Activated naive CD4-positive, alpha-beta T cell treated with anti-CD3 and anti-CD28 coated beads, Interleukin-2, amount 50 U/mL, for 72 hours (primary cell): ENCODE data around the gene MAN1A2. TPM values are rescaled to one million over a fixed set of nuclear protein-coding genes. Genes with fewer than 3 reads are reported as not detected.
"Not testable (repeated sequence)": the region's sequence is repeated elsewhere in the genome, so short reads cannot be mapped to it uniquely, and the experiment has no call there.

Experiments used
- ATAC-seq, 2 donors: fragments of 150-1000 bp; cut with Tn5 transposase; 2 replicates each; pipeline ENCODE4 v1.10.0; 2021; ENCODE audit warnings: mild to moderate bottlenecking in 2 of 2, moderate library complexity in 2 of 2
- DNase-seq, 2 donors: peaks; one replicate each; pipeline ENCODE4 v3.0.0; 2021 to 2022; ENCODE audit warnings: low spot score in 2 of 2
- H3K27ac Mint-ChIP-seq, 2 donors: one replicate each; pipeline ENCODE4 v1.8.0; 2022; ENCODE audit warnings: mild to moderate bottlenecking in 2 of 2, mixed read lengths in 2 of 2
- H3K36me3 Mint-ChIP-seq, 2 donors: one replicate each; pipeline ENCODE4 v1.8.0; 2022; ENCODE audit warnings: mixed read lengths in 2 of 2
- H3K9me3 Mint-ChIP-seq, 2 donors: one replicate each; pipeline ENCODE4 v1.8.0; 2022; ENCODE audit warnings: mixed read lengths in 2 of 2
- total RNA-seq, 2 donors: library from RNA; stranded (reverse); gene quantifications; one replicate each; pipeline ENCODE4 v1.2.3, GENCODE V29; 2022

MAN1A2 gene
- total RNA-seq, 2 donors from 2014 or later = 17.8 to 18.4 TPM

- H3K36me3 Mint-ChIP-seq = no peaks in the 10 kb centered on the region
- ATAC-seq (no peak), DNase-seq (no peak)
- H3K27ac Mint-ChIP-seq = no peak overlapping the region
- peaks cover 0 to 4% of the 10 kb centered on the region in 2 donors for H3K9me3 Mint-ChIP-seq
Observed at GRCh38 chr1:117553471-117553870, 186.2 kb downstream of the MAN1A2 start.

GRCh38 chr1:117555806-117556205 lies 188.6 kb downstream of the MAN1A2 start:
- peaks cover 0 to 14% of the 10 kb centered on the region in 2 donors for H3K9me3 Mint-ChIP-seq

GRCh38 chr1:117556341-117556740 lies 189.1 kb downstream of the MAN1A2 start:
- Mint-ChIP-seq H3K9me3 (peaks cover 0 to 14% of the 10 kb centered on the region in 2 donors), H3K27ac (no peak overlapping the region), H3K36me3 (peaks cover 11 to 12% of the 10 kb centered on the region in 2 donors)
- ATAC-seq = no peak
- DNase-seq = no peak

More at GRCh38 chr1:117555806-117556205, 188.6 kb downstream of the MAN1A2 start:
- DNase-seq (no peak), ATAC-seq (no peak)
- peaks cover 11 to 12% of the 10 kb centered on the region in 2 donors for H3K36me3 Mint-ChIP-seq
- H3K27ac Mint-ChIP-seq = no peak overlapping the region

- Mint-ChIP-seq H3K27ac (no peak overlapping the region), H3K9me3 (peaks cover 0 to 14% of the 10 kb centered on the region in 2 donors), H3K36me3 (peaks cover 11 to 12% of the 10 kb centered on the region in 2 donors)
- ATAC-seq (no peak), DNase-seq (no peak)
Observed at GRCh38 chr1:117556976-117557375, 189.7 kb downstream of the MAN1A2 start.

GRCh38 chr1:117558451-117558850 lies 191.2 kb downstream of the MAN1A2 start:
- ATAC-seq, H3K27ac Mint-ChIP-seq: not testable (repeated sequence)
- H3K36me3 Mint-ChIP-seq = peaks cover 11 to 12% of the 10 kb centered on the region in 2 donors
- H3K9me3 Mint-ChIP-seq = peaks cover 0 to 14% of the 10 kb centered on the region in 2 donors
- peak in 1 of 2 donors; percentile 30 for DNase-seq

- peaks cover 11 to 12% of the 10 kb centered on the region in 2 donors for H3K36me3 Mint-ChIP-seq
- DNase-seq (no peak), ATAC-seq (no peak)
- no peak overlapping the region for H3K27ac Mint-ChIP-seq
- peaks cover 0 to 14% of the 10 kb centered on the region in 2 donors for H3K9me3 Mint-ChIP-seq
Observed at GRCh38 chr1:117559139-117559538, 191.9 kb downstream of the MAN1A2 start.

- H3K9me3 Mint-ChIP-seq = peaks cover 0 to 14% of the 10 kb centered on the region in 2 donors
- peaks cover 11 to 12% of the 10 kb centered on the region in 2 donors for H3K36me3 Mint-ChIP-seq
- ATAC-seq (no peak), DNase-seq (no peak)
- peak overlapping the region in 1 of 2 donors; percentile 25 for H3K27ac Mint-ChIP-seq
Observed at GRCh38 chr1:117559985-117560384, 192.7 kb downstream of the MAN1A2 start.

- Mint-ChIP-seq H3K27ac (no peak overlapping the region), H3K9me3 (peaks cover 0 to 14% of the 10 kb centered on the region in 2 donors), H3K36me3 (peaks cover 11 to 12% of the 10 kb centered on the region in 2 donors)
- no peak for ATAC-seq
- DNase-seq = no peak
Observed at GRCh38 chr1:117561071-117561470, 193.8 kb downstream of the MAN1A2 start.

GRCh38 chr1:117561551-117561950 lies 194.3 kb downstream of the MAN1A2 start:
- H3K36me3 Mint-ChIP-seq = peaks cover 11 to 12% of the 10 kb centered on the region in 2 donors
- H3K27ac Mint-ChIP-seq = peak overlapping the region; percentile 14 to 50
- peaks cover 0 to 14% of the 10 kb centered on the region in 2 donors for H3K9me3 Mint-ChIP-seq
- DNase-seq (no peak), ATAC-seq (no peak)

GRCh38 chr1:117562581-117563491 lies 195.6 kb downstream of the MAN1A2 start:
- Mint-ChIP-seq H3K36me3 (peaks cover 11 to 12% of the 10 kb centered on the region in 2 donors), H3K9me3 (peaks cover 0 to 11% of the 10 kb centered on the region in 2 donors), H3K27ac (peak overlapping the region in 1 of 2 donors; percentile 32)
- DNase-seq = peak in 1 of 2 donors; percentile 20
- no peak for ATAC-seq

GRCh38 chr1:117563492-117563875 lies 196.2 kb downstream of the MAN1A2 start:
- no peak for ATAC-seq
- no peak for DNase-seq
- peaks cover 11 to 12% of the 10 kb centered on the region in 2 donors for H3K36me3 Mint-ChIP-seq

GRCh38 chr1:117564227-117565075 lies 197.2 kb downstream of the MAN1A2 start:
- ATAC-seq (no peak), DNase-seq (no peak)
- Mint-ChIP-seq H3K36me3 (peaks cover 7% of the 10 kb centered on the region in 2 donors), H3K9me3 (peaks cover 0 to 5% of the 10 kb centered on the region in 2 donors), H3K27ac (no peak overlapping the region)

More at GRCh38 chr1:117563492-117563875, 196.2 kb downstream of the MAN1A2 start:
- Mint-ChIP-seq H3K9me3 (peaks cover 0 to 10% of the 10 kb centered on the region in 2 donors), H3K27ac (peak overlapping the region; percentile 32 to 57)

GRCh38 chr1:117565076-117565556 lies 197.9 kb downstream of the MAN1A2 start:
- DNase-seq (no peak), ATAC-seq (no peak)
- no peaks in the 10 kb centered on the region for H3K9me3 Mint-ChIP-seq
- H3K36me3 Mint-ChIP-seq = peaks cover under 1% of the 10 kb centered on the region in 2 donors
- no peak overlapping the region for H3K27ac Mint-ChIP-seq

GRCh38 chr1:117565745-117566455 lies 198.7 kb downstream of the MAN1A2 start:
- ATAC-seq = no peak
- no peak overlapping the region for H3K27ac Mint-ChIP-seq

GRCh38 chr1:117566556-117566955 lies 199.3 kb downstream of the MAN1A2 start:
- no peak for ATAC-seq
- Mint-ChIP-seq H3K27ac (no peak overlapping the region), H3K9me3 (no peaks in the 10 kb centered on the region), H3K36me3 (no peaks in the 10 kb centered on the region)
- no peak for DNase-seq

More at GRCh38 chr1:117565745-117566455, 198.7 kb downstream of the MAN1A2 start:
- H3K9me3 Mint-ChIP-seq = no peaks in the 10 kb centered on the region
- no peak for DNase-seq
- H3K36me3 Mint-ChIP-seq = no peaks in the 10 kb centered on the region

- DNase-seq (no peak), ATAC-seq (no peak)
- no peaks in the 10 kb centered on the region for H3K36me3 Mint-ChIP-seq
- no peak overlapping the region for H3K27ac Mint-ChIP-seq
- no peaks in the 10 kb centered on the region for H3K9me3 Mint-ChIP-seq
Observed at GRCh38 chr1:117567435-117567834, 200.2 kb downstream of the MAN1A2 start.
